DND-41 (cell line): Measurements from ENCODE around the gene TRMT61B.

Experiments
- EZH2 ChIP-seq: IDR thresholded peaks from 3 replicates; pipeline ENCODE4 v1.6.1; 2012; ENCODE audit warnings: borderline replicate concordance, low read depth, mild to moderate bottlenecking, moderate library complexity, low read length, inconsistent platforms; ENCODE audit not compliant: severe bottlenecking
- TF ChIP-seq, protein P1 (sequence below): IDR thresholded peaks from 2 replicates; pipeline ENCODE4 v1.5.1; 2012; ENCODE audit warnings: borderline replicate concordance, low read length, moderate library complexity, mild to moderate bottlenecking; ENCODE audit not compliant: poor library complexity, severe bottlenecking; ENCODE audit errors: extremely low read depth

DNA sequence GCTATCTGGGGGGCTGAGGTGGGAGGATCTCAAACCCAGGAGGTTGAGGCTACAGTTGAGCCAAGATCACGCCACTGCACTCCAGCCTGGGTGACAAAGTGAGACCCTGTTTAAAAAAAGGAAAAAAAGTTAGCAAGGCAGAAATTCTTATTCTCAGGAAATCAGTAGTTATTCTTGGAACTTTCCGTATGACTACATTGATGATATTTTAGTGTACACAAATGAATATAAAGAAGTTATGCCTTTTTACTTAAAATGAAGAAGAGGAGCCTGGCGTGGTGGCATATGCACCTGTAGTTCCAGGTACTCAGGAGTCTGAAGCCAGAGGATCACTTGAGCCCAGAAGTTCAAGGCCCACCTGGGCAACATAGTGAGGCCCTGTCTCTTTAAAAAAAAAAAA lies 52.1 kb downstream of the TRMT61B start:
- TF ChIP-seq, protein P1, sequence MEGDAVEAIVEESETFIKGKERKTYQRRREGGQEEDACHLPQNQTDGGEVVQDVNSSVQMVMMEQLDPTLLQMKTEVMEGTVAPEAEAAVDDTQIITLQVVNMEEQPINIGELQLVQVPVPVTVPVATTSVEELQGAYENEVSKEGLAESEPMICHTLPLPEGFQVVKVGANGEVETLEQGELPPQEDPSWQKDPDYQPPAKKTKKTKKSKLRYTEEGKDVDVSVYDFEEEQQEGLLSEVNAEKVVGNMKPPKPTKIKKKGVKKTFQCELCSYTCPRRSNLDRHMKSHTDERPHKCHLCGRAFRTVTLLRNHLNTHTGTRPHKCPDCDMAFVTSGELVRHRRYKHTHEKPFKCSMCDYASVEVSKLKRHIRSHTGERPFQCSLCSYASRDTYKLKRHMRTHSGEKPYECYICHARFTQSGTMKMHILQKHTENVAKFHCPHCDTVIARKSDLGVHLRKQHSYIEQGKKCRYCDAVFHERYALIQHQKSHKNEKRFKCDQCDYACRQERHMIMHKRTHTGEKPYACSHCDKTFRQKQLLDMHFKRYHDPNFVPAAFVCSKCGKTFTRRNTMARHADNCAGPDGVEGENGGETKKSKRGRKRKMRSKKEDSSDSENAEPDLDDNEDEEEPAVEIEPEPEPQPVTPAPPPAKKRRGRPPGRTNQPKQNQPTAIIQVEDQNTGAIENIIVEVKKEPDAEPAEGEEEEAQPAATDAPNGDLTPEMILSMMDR = no peak
- TF ChIP-seq EZH2 = no peak
